HCT116 (cell line): ENCODE measurements around the gene PDE6A.

Experiments
- EZH2 ChIP-seq: fragments of 200-600 bp; sonication (generic); IDR thresholded peaks from 2 replicates; pipeline ENCODE4 v1.6.1; 2017; ENCODE audit warnings: antibody characterized with exemption, mixed run types
- EZH2phosphoT487 ChIP-seq: fragments of 200-600 bp; IDR thresholded peaks from 2 replicates; pipeline ENCODE4 v1.6.1; 2018; ENCODE audit warnings: antibody characterized with exemption, borderline replicate concordance
- MAX ChIP-seq: IDR thresholded peaks from 2 replicates; pipeline ENCODE4 v1.6.1; 2012

- TF ChIP-seq EZH2 (no peak), MAX (no peak), EZH2phosphoT487 (no peak)
Observed at GRCh38 chr5:149857499-149857898, 87.1 kb downstream of the PDE6A start.
